Duodenal mucosa (tissue), 2 donors: Measurements from ENCODE around the gene ZNF526.

Experiments used
- H3K27ac ChIP-seq: one replicate; pipeline ENCODE4 v1.7.0; 2013; ENCODE audit warnings: low read depth, low read length
- H3K27me3 ChIP-seq, 2 donors: one replicate each; pipeline ENCODE4 v1.7.0; 2013; ENCODE audit warnings: low read length in 2 of 2, control low read depth in 1 of 2; ENCODE audit not compliant: insufficient read depth in 2 of 2, control insufficient read depth in 1 of 2
- H3K36me3 ChIP-seq, 2 donors: one replicate each; pipeline ENCODE4 v1.7.0; 2013; ENCODE audit warnings: low read length in 2 of 2, control low read depth in 1 of 2; ENCODE audit not compliant: insufficient read depth in 2 of 2, control insufficient read depth in 1 of 2
- H3K4me1 ChIP-seq, 2 donors: one replicate each; pipeline ENCODE4 v1.7.0; 2013; ENCODE audit warnings: low read length in 2 of 2, control low read depth in 1 of 2; ENCODE audit not compliant: insufficient read depth in 2 of 2, control insufficient read depth in 1 of 2
- H3K4me3 ChIP-seq, 2 donors: one replicate each; pipeline ENCODE4 v1.7.0; 2013; ENCODE audit warnings: low read length in 2 of 2, low read depth in 1 of 2
- H3K9ac ChIP-seq, 2 donors: one replicate each; pipeline ENCODE4 v1.7.0; 2013; ENCODE audit warnings: low read length in 2 of 2, low read depth in 1 of 2
- H3K9me3 ChIP-seq, 2 donors: one replicate each; pipeline ENCODE4 v1.7.0; 2013; ENCODE audit warnings: low read length in 2 of 2, control low read depth in 1 of 2; ENCODE audit not compliant: control insufficient read depth in 1 of 2

ZNF526 gene, protein sequence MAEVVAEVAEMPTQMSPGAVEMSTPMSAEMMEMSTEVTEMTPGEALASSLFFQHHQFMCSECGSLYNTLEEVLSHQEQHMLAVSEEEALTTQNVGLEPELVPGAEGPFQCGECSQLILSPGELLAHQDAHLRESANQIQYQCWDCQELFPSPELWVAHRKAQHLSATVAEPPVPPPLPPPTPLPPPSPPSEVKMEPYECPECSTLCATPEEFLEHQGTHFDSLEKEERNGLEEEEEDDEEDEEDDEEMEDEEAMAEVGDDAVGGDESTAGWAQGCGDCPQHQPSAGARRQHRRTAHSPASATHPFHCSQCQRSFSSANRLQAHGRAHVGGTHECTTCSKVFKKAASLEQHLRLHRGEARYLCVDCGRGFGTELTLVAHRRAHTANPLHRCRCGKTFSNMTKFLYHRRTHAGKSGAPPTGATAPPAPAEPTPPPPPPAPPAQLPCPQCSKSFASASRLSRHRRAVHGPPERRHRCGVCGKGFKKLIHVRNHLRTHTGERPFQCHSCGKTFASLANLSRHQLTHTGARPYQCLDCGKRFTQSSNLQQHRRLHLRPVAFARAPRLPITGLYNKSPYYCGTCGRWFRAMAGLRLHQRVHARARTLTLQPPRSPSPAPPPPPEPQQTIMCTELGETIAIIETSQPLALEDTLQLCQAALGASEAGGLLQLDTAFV

DNA sequence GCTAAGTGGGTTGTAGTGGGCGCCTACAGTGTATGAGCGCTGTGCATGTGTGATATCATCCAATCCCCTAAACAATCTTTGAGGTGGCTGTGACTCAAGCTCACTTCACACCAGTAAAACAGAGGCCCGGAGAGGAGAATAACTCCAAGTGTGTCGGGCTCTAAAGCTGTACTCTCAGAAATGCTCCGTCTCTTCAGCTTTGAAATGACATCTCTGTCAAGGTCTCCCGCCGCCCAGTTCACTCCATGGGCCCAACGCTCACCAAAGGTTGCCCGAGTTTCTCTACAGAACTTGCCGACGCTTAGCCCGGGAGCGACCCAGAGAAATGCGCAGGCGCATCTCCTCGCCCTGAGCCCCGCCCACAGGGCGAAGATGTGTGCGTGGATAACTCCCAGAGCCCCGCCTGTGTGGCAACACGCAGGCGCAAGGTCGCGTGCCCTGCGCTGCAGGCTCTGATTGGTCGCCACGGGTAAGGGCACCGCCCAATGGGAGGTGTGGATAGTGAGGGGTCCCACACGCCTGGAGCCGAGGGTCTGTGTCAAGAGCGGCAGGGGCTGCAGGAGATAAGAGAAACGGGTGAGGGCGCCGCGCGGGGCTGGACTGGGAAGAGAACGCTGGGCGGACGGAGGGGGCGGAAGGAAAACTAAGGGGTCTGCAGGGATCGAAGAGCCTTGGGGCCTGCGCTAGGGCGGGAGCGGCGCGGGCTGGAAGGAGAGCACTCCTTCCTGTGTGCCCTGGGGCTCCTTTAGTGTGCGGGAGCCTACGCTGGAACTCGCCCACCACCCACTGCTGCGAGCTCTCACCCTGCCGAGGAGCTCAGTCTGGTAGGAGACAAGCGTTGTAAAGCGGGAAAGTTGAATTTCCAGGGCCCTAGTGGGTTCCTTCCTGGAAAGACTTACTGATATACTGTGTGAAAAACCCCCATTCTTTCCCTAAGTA lies at the start of gene ZNF526:
Gene ZNF526, plus strand, starts transcription at position 501 of the 939 bp plus-strand sequence. CDS start 4,092 bp downstream, outside the sequence.
- peaks cover 13 to 14% of the 10 kb centered on the region in 2 donors for H3K36me3 ChIP-seq
- no peaks in the 10 kb centered on the region for H3K9me3 ChIP-seq
- peak within 1 kb of the TSS; percentile 69 to 96 for H3K4me3 ChIP-seq
- no peaks in the 10 kb centered on the region for H3K27me3 ChIP-seq
- H3K4me1 ChIP-seq = peaks cover 34 to 37% of the 10 kb centered on the region in 2 donors
- peak within 1 kb of the TSS; percentile 46 for H3K27ac ChIP-seq
- peak within 1 kb of the TSS; percentile 75 to 92 for H3K9ac ChIP-seq

DNA sequence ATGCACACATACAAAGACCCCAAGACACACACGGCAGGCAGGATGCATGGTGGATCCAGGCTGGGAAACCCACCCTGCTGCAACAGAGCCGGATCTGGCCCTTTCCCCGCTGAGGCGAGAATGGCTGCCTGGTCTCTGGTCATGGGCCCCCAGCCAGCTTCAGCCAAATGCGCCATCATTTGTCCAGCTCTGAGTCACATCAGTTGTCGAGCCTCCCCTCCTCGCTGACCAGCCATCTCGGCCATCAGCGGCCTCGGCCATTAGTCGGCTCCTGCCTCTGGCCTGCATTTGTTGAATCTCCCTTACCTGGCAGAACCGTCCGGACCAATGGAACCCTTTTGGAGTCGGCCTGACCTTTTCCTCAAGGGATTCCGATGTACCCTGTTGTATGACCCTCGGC lies 49.4 kb upstream of the ZNF526 start:
- Histone ChIP-seq H3K27ac (no peak overlapping the region), H3K27me3 (peaks cover 23 to 25% of the 10 kb centered on the region in 2 donors), H3K4me1 (peaks cover 0 to 1% of the 10 kb centered on the region in 2 donors), H3K9me3 (no peaks in the 10 kb centered on the region), H3K9ac (no peak overlapping the region), H3K36me3 (no peaks in the 10 kb centered on the region), H3K4me3 (no peak overlapping the region)

DNA sequence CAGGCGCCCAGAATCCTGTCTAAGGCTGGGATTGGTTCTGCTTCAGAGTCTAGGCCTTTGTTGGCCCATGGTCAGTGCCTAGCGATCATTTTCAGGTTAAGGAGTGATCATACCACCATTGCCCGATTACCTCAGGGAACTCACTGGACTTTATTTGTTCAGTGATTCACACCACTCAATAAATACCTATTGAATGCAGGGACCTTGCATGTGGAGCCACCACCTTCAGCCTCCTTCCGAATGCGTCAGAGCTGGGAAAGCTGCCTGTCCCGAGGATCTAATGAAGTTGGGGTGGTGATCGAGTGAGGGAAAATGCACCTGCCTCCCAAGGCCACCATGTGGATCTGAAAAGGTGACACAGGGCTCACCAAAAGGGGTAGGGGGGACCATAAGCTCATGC lies 47.9 kb upstream of the ZNF526 start:
- no peaks in the 10 kb centered on the region for H3K36me3 ChIP-seq
- H3K4me3 ChIP-seq = no peak overlapping the region
- H3K9me3 ChIP-seq = no peaks in the 10 kb centered on the region
- H3K4me1 ChIP-seq = peaks cover 4 to 9% of the 10 kb centered on the region in 2 donors
- H3K9ac ChIP-seq = no peak overlapping the region
- H3K27me3 ChIP-seq = peaks cover 27 to 34% of the 10 kb centered on the region in 2 donors
- H3K27ac ChIP-seq = no peak overlapping the region

DNA sequence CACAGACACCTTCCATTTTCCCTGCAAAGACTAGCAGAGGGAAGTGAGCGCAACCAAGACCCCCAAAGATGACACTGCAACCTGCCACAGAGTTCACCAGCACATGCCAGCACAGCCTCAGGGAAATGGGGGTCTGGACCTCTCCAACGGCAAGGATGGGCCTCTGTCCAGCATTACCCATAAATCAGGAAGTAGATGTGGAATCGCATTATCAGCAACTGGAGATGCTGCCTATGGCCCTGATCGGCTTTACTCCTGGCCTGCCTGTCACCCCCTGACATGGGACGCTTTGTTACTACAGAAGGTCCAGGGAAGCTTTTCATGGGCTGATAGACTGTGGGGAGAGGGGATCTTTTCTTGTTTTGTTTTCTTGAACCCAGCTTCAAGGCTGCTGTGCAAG lies 46.4 kb upstream of the ZNF526 start:
- Histone ChIP-seq H3K4me1 (peaks cover 4 to 9% of the 10 kb centered on the region in 2 donors), H3K27ac (no peak overlapping the region), H3K9me3 (no peaks in the 10 kb centered on the region), H3K27me3 (peaks cover 41 to 48% of the 10 kb centered on the region in 2 donors), H3K9ac (no peak overlapping the region), H3K36me3 (no peaks in the 10 kb centered on the region), H3K4me3 (no peak overlapping the region)

DNA sequence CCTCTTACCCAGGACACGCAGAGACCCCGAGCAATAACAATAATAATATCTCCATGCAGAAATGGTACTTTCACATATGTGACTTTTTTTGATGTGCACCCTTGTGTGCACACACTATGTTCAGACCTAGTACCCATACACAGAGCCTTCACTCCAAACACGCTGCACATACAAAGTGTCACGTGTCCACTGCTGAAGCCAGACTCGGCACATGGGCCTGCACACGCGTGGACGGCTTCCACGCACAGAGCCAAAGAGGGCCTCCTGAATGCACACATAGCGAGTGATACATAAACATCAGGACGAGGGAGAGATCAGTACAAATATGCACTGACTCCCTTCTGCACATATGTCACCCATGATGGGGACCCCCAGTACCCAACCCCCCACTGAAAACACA lies 45.9 kb upstream of the ZNF526 start:
- no peak overlapping the region for H3K9ac ChIP-seq
- H3K27ac ChIP-seq = no peak overlapping the region
- no peak overlapping the region for H3K4me3 ChIP-seq
- H3K36me3 ChIP-seq = no peaks in the 10 kb centered on the region
- peaks cover 4 to 9% of the 10 kb centered on the region in 2 donors for H3K4me1 ChIP-seq
- H3K27me3 ChIP-seq = peaks cover 46 to 53% of the 10 kb centered on the region in 2 donors
- H3K9me3 ChIP-seq = no peaks in the 10 kb centered on the region

DNA sequence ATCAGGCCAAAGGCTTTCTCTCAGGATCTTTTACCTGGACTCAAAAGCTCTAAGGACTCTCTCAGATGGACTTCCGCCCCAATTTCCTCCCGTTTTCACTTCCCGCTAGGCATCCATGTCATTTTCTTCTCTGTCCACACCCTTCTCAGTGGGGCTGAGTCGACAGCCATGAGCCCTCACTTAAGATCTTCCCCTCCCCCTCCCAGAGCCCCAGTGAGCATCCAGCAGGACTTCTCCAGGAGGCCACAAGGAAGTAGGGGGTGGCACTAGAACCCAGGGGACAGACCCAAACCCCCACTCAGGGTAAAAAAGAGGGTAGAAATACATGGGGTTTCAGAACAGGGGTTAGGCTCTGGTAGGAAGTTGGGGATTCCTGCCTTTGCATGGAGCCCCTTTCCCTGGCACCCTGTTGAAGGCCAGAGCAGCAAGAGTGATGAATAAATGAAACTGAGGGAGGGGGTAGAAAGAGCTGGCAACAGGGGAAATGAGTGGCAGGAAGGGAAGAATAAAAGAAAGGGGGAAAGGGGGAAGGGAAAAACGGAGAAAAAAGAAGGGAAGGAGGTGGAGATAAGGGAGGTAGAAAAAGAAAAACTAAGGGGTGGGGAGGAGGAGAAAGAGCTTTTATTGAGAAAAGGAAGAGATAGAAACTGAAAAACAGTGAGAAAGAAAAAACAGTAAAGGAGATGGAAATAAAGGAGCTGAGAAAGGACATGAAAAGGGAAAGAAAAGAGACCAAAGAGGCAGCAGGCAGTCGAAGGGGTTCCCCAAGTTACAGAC lies 45.0 kb upstream of the ZNF526 start:
- H3K9me3 ChIP-seq = no peaks in the 10 kb centered on the region
- H3K27me3 ChIP-seq = peaks cover 55 to 63% of the 10 kb centered on the region in 2 donors
- no peak overlapping the region for H3K4me3 ChIP-seq
- H3K4me1 ChIP-seq = peaks cover 4 to 9% of the 10 kb centered on the region in 2 donors
- no peaks in the 10 kb centered on the region for H3K36me3 ChIP-seq
- no peak overlapping the region for H3K27ac ChIP-seq
- no peak overlapping the region for H3K9ac ChIP-seq

DNA sequence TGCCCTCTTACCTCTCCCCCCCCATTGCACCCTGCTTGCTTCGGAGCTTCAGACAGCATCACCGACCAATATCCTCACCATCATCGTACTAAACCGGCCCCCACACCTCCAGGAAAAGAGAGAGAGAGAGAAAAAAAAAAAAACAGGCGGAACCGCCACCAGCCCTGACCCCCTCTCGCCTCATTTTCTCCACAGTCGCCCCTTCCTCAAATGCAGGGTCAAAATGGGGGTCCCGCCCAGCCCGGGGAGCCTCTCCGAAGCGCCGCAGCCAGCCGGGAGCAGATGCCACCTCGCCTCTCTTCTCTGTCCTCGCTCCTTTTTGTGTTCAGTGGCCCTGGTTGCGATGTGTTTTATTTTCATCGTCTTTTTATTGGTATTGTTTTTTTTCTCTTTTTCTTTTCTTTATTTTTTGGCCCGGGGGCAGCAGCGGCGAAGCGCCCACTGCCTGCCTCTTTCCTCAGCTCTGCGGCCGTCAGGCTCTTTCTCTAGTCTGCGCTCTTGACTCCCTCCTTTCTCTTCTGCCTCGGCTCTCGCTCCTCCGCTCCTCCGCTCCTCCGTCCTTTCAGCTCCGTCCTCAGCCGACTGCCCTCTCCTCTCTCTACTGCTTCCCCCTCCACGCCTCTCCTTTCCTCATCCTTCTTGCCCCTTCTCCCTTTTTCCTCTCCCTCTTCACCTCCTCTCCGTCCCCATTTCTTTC lies 44.0 kb upstream of the ZNF526 start:
- no peaks in the 10 kb centered on the region for H3K9me3 ChIP-seq
- peaks cover 4 to 9% of the 10 kb centered on the region in 2 donors for H3K4me1 ChIP-seq
- H3K36me3 ChIP-seq = no peaks in the 10 kb centered on the region
- peak overlapping the region; percentile 61 for H3K4me3 ChIP-seq
- peaks cover 60 to 71% of the 10 kb centered on the region in 2 donors for H3K27me3 ChIP-seq
- H3K9ac ChIP-seq = no peak overlapping the region
- H3K27ac ChIP-seq = no peak overlapping the region

DNA sequence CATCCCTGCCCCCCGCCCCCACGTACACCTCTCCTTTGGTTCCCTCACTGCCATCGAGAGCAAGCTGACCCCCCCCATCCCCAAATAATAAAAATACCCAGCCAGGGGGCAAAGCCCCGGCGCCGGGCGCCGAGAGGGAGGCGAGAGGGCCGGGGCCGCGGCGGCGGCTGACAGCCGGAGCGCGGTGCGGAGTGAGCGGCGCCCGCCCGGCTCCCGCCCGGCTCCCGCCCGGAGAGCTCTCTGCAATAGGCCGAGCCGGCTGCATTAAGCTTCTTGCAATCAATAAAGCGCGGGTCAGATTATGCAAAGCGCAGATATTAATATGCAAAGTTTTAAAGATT lies 43.5 kb upstream of the ZNF526 start:
- Histone ChIP-seq H3K36me3 (no peaks in the 10 kb centered on the region), H3K4me3 (peak overlapping the region; percentile 61), H3K27ac (no peak overlapping the region), H3K9ac (no peak overlapping the region), H3K9me3 (no peaks in the 10 kb centered on the region), H3K27me3 (peaks cover 60 to 73% of the 10 kb centered on the region in 2 donors), H3K4me1 (peaks cover 4 to 9% of the 10 kb centered on the region in 2 donors)
